ENCODE data around the gene EIF2AK3.

EIF2AK3 gene

GRCh38 chr2:88596141-88596830, 31.0 kb downstream of the EIF2AK3 start:
- TF ChIP-seq CTCF (IDR thresholded peaks at IDR 0.05; ENCODE audit: insufficient read depth, low read length, poor library complexity, severe bottlenecking): no peak
- no peaks in the 10 kb centered on the region for H3K27me3 ChIP-seq (replicated peaks; ENCODE audit: control insufficient read depth, insufficient read depth, low read length)
- peaks cover 2% of the 10 kb centered on the region for H3K36me3 ChIP-seq (ENCODE audit: control insufficient read depth, insufficient read depth, low read length)
- H3K4me3 ChIP-seq (replicated peaks; ENCODE audit: low read depth, low read length): no peak overlapping the region
- DNase-seq (ENCODE audit: extremely low read depth, insufficient read length): no peak

GRCh38 chr2:88591698-88592097, 35.6 kb downstream of the EIF2AK3 start:
- Histone ChIP-seq H3K36me3 (ENCODE audit: control insufficient read depth, insufficient read depth, low read length) (peaks cover 2% of the 10 kb centered on the region), H3K27me3 (replicated peaks; ENCODE audit: control insufficient read depth, insufficient read depth, low read length) (no peaks in the 10 kb centered on the region), H3K4me3 (replicated peaks; ENCODE audit: low read depth, low read length) (no peak overlapping the region)
- DNase-seq (ENCODE audit: extremely low read depth, insufficient read length): no peak
- no peak for TF ChIP-seq CTCF (IDR thresholded peaks at IDR 0.05; ENCODE audit: insufficient read depth, low read length, poor library complexity, severe bottlenecking)

- TF ChIP-seq CTCF (IDR thresholded peaks at IDR 0.05; ENCODE audit: insufficient read depth, low read length, poor library complexity, severe bottlenecking): peak; percentile 68
- peaks cover 2% of the 10 kb centered on the region for H3K36me3 ChIP-seq (ENCODE audit: control insufficient read depth, insufficient read depth, low read length)
- DNase-seq (ENCODE audit: extremely low read depth, insufficient read length): no peak
- H3K27me3 ChIP-seq (replicated peaks; ENCODE audit: control insufficient read depth, insufficient read depth, low read length): no peaks in the 10 kb centered on the region
- no peak overlapping the region for H3K4me3 ChIP-seq (replicated peaks; ENCODE audit: low read depth, low read length)
Measured at GRCh38 chr2:88590998-88591613, 36.2 kb downstream of the EIF2AK3 start.

- Histone ChIP-seq H3K4me3 (replicated peaks; ENCODE audit: low read depth, low read length) (no peak overlapping the region), H3K27me3 (replicated peaks; ENCODE audit: control insufficient read depth, insufficient read depth, low read length) (no peaks in the 10 kb centered on the region), H3K36me3 (ENCODE audit: control insufficient read depth, insufficient read depth, low read length) (peaks cover 13% of the 10 kb centered on the region)
- no peak for TF ChIP-seq CTCF (IDR thresholded peaks at IDR 0.05; ENCODE audit: insufficient read depth, low read length, poor library complexity, severe bottlenecking)
- no peak for DNase-seq (ENCODE audit: extremely low read depth, insufficient read length)
Measured at GRCh38 chr2:88585969-88586368, 41.3 kb downstream of the EIF2AK3 start.

- TF ChIP-seq CTCF (IDR thresholded peaks at IDR 0.05; ENCODE audit: insufficient read depth, low read length, poor library complexity, severe bottlenecking): no peak
- Histone ChIP-seq H3K4me3 (replicated peaks; ENCODE audit: low read depth, low read length) (no peak overlapping the region), H3K27me3 (replicated peaks; ENCODE audit: control insufficient read depth, insufficient read depth, low read length) (no peaks in the 10 kb centered on the region), H3K36me3 (ENCODE audit: control insufficient read depth, insufficient read depth, low read length) (peaks cover 20% of the 10 kb centered on the region)
- DNase-seq (ENCODE audit: extremely low read depth, insufficient read length): no peak
Measured at GRCh38 chr2:88582030-88582429, 45.2 kb downstream of the EIF2AK3 start.

Measured in GM06990 (cell line).